A549 (cell line): ENCODE results near the gene RAMACL. TPM values are rescaled to one million over a fixed set of nuclear protein-coding genes. Genes with fewer than 3 reads are reported as not detected.

Experiments
- ATAC-seq, 2 experiments: fragments of 200-7000 bp in 1 of 2; fragments of >200 bp in 1 of 2; cut with Nextera tagmentation in 1 of 2; cut with Tn5 transposase in 1 of 2; 3 replicates each; pipeline versions ENCODE4 v1.8.0 to v1.9.1; 2018 to 2020; ENCODE audit warnings: mild to moderate bottlenecking in 1 of 2, moderate library complexity in 1 of 2
- CTCF ChIA-PET: fragments of 300-600 bp; sonication (Branson Sonifier 250); formaldehyde crosslinking; extraction: SDS; loops from one replicate; lab custom pipeline; 2021; ENCODE audit warnings: antibody characterized with exemption, inconsistent platforms; lab: Yijun Ruan, JAX
- POLR2A ChIA-PET: fragments of 350-600 bp; formaldehyde crosslinking; extraction: SDS; loops from one replicate; lab custom pipeline; 2021; ENCODE audit warnings: antibody characterized with exemption, inconsistent platforms; lab: Yijun Ruan, JAX
- DNase-seq, 2 experiments: peaks; one replicate each; pipeline versions ENCODE4 v3.0.0 to v3.0.0-alpha.2; 2011 to 2016; ENCODE audit warnings: low read depth in 1 of 2, low spot score in 1 of 2
- FAIRE-seq: peaks from 2 replicates; lab custom pipeline; 2011; peaks lifted over from hg19 to GRCh38; lab: Jason Lieb, UNC
- H3K27ac ChIP-seq, 2 experiments: fragments of >200 bp; sonication (Bioruptor Twin); formaldehyde crosslinking; 3 replicates each; pipeline ENCODE4 v1.5.1; 2016 to 2017
- H3K4me1 ChIP-seq: fragments of >200 bp; sonication (Bioruptor Twin); formaldehyde crosslinking; 3 replicates; pipeline ENCODE4 v1.6.1; 2016
- H3K4me2 ChIP-seq: fragments of >200 bp; sonication (Bioruptor Twin); formaldehyde crosslinking; 3 replicates; pipeline ENCODE4 v1.6.1; 2016
- H3K4me3 ChIP-seq: fragments of >200 bp; sonication (Bioruptor Twin); formaldehyde crosslinking; 3 replicates; pipeline ENCODE4 v1.5.1; 2016
- H3K9me3 ChIP-seq: fragments of >200 bp; sonication (Bioruptor Twin); formaldehyde crosslinking; 3 replicates; pipeline ENCODE4 v1.6.1; 2016
- BHLHE40 ChIP-seq: IDR thresholded peaks from 2 replicates; pipeline ENCODE4 v1.6.1; 2012; ENCODE audit warnings: low read depth, low read length, inconsistent platforms
- CBX2 ChIP-seq: fragments of 200-600 bp; sonication (generic); IDR thresholded peaks from 2 replicates; pipeline ENCODE4 v1.6.1; 2016; ENCODE audit warnings: low read depth, mild to moderate bottlenecking, borderline replicate concordance
- CBX8 ChIP-seq: fragments of 200-600 bp; sonication (generic); IDR thresholded peaks from 2 replicates; pipeline ENCODE4 v1.6.1; 2016
- CEBPB ChIP-seq, 2 experiments: fragments of >200 bp in 1 of 2; sonication (Bioruptor Twin) in 1 of 2; formaldehyde crosslinking in 1 of 2; IDR thresholded peaks; 2 replicates each; pipeline ENCODE4 v1.6.1; 2012 to 2016
- EP300 ChIP-seq, 2 experiments: fragments of >200 bp; sonication (Bioruptor Twin); formaldehyde crosslinking; IDR thresholded peaks; 2 replicates in 1 of 2; 3 replicates in 1 of 2; pipeline ENCODE4 v1.6.1; 2016 to 2017
- FOXS1 ChIP-seq: fragments of 250-450 bp; sonication (Bioruptor Pico); IDR thresholded peaks from 2 replicates; pipeline ENCODE4 v1.5.0; 2020; ENCODE audit warnings: mild to moderate bottlenecking, moderate library complexity
- HOXA7 ChIP-seq: fragments of 250-450 bp; sonication (Bioruptor Pico); IDR thresholded peaks from 2 replicates; pipeline ENCODE4 v1.5.0; 2020; ENCODE audit warnings: mild to moderate bottlenecking, moderate library complexity
- HOXB5 ChIP-seq: fragments of 250-450 bp; sonication (Bioruptor Pico); IDR thresholded peaks from 2 replicates; pipeline ENCODE4 v1.5.0; 2020; ENCODE audit warnings: mild to moderate bottlenecking, moderate library complexity
- JUNB ChIP-seq: fragments of >200 bp; sonication (Bioruptor Twin); formaldehyde crosslinking; IDR thresholded peaks from 2 replicates; pipeline ENCODE4 v1.6.1; 2016
- KDM5A ChIP-seq: fragments of 200-600 bp; sonication (generic); IDR thresholded peaks from 2 replicates; pipeline ENCODE4 v1.6.1; 2016; ENCODE audit warnings: antibody characterized with exemption, mild to moderate bottlenecking
- MAFK ChIP-seq: fragments of 450-650 bp; IDR thresholded peaks from 2 replicates; pipeline ENCODE4 v1.6.1; 2014; ENCODE audit not compliant: partially characterized antibody
- MAZ ChIP-seq: fragments of 150-350 bp; IDR thresholded peaks from 2 replicates; pipeline ENCODE4 v1.6.1; 2014; ENCODE audit warnings: antibody characterized with exemption, low read depth, low read length, borderline replicate concordance
- MYC ChIP-seq: IDR thresholded peaks from 2 replicates; pipeline ENCODE4 v1.6.1; 2012; ENCODE audit warnings: mild to moderate bottlenecking, inconsistent platforms, low read length, improper control_type of control experiment, borderline replicate concordance
- NFE2L2 ChIP-seq: fragments of 150-350 bp; conservative IDR thresholded peaks from 2 replicates; pipeline ENCODE4 v1.6.1; 2014; ENCODE audit warnings: low read length
- NPAS2 ChIP-seq: fragments of 250-450 bp; sonication (Bioruptor Pico); IDR thresholded peaks from 2 replicates; pipeline ENCODE4 v1.8.0; 2022; ENCODE audit warnings: mild to moderate bottlenecking, moderate library complexity, borderline replicate concordance
- PHF8 ChIP-seq: fragments of 200-600 bp; sonication (generic); IDR thresholded peaks from 2 replicates; pipeline ENCODE4 v1.6.1; 2016; ENCODE audit warnings: low read depth, mild to moderate bottlenecking, antibody characterized with exemption, moderate library complexity, borderline replicate concordance
- POLR2A ChIP-seq: IDR thresholded peaks from 2 replicates; pipeline ENCODE4 v1.6.1; 2012; ENCODE audit warnings: mild to moderate bottlenecking, low read length
- RCOR1 ChIP-seq: fragments of 150-350 bp; IDR thresholded peaks from 2 replicates; pipeline ENCODE4 v1.6.1; 2014; ENCODE audit warnings: antibody characterized with exemption, low read length, low read depth
- SMC3 ChIP-seq: fragments of >200 bp; sonication (Bioruptor Twin); formaldehyde crosslinking; IDR thresholded peaks from 3 replicates; pipeline ENCODE4 v1.6.1; 2018; ENCODE audit warnings: inconsistent platforms
- SREBF2 ChIP-seq: fragments of 450-650 bp; IDR thresholded peaks from 2 replicates; pipeline ENCODE4 v1.6.1; 2014; ENCODE audit warnings: mild to moderate bottlenecking, moderate library complexity
- TFCP2L1 ChIP-seq: fragments of 250-450 bp; sonication (Bioruptor Pico); IDR thresholded peaks from 2 replicates; pipeline ENCODE4 v1.5.0; 2021; ENCODE audit warnings: mild to moderate bottlenecking
- ZFP36 ChIP-seq: fragments of 450-650 bp; IDR thresholded peaks from 2 replicates; pipeline ENCODE4 v1.6.1; 2014; ENCODE audit warnings: borderline replicate concordance; ENCODE audit not compliant: partially characterized antibody
- ZNF302 ChIP-seq: fragments of 250-450 bp; sonication (Bioruptor Pico); IDR thresholded peaks from 2 replicates; pipeline ENCODE4 v1.9.0; 2021; ENCODE audit warnings: inconsistent platforms, mild to moderate bottlenecking, moderate library complexity
- WGBS: methylation state at CpG from one replicate; pipeline ENCODE4 v1.1.6; 2017; ENCODE audit errors: missing lambda C conversion rate; 5-methylcytosine and 5-hydroxymethylcytosine counted together
- polyA plus RNA-seq, 4 experiments: library from polyadenylated mRNA; depleted of rRNA in 3 of 4; stranded (reverse); fragments of >200 nt; fragmentation: RNase III in 1 of 4; extraction: RNeasy Plus Mini Kit Qiagen cat#74134 plus additional on column Dnase treatment in 1 of 4; gene quantifications; 2 replicates in 3 of 4; 3 replicates in 1 of 4; pipeline ENCODE4 v1.2.3, GENCODE V29; 2011 to 2017
- TF ChIP-seq, protein P1 (sequence below): fragments of 150-350 bp; IDR thresholded peaks from 2 replicates; pipeline ENCODE4 v1.6.1; 2014; ENCODE audit warnings: low read depth, mild to moderate bottlenecking, low read length
- TF ChIP-seq, protein P2 (sequence below): fragments of >200 bp; sonication (Bioruptor Twin); formaldehyde crosslinking; IDR thresholded peaks from 3 replicates; pipeline ENCODE4 v1.6.1; 2016
- TF ChIP-seq, protein P3 (sequence below): fragments of 250-450 bp; sonication (Bioruptor Pico); IDR thresholded peaks from 2 replicates; pipeline ENCODE4 v1.5.0; 2020; ENCODE audit warnings: low read depth, mild to moderate bottlenecking, moderate library complexity

The RAMACL gene
- polyA plus RNA-seq, 2 of the 4 experiments (the other 2 are of a cell fraction): 0.08 to 0.67 TPM

DNA sequence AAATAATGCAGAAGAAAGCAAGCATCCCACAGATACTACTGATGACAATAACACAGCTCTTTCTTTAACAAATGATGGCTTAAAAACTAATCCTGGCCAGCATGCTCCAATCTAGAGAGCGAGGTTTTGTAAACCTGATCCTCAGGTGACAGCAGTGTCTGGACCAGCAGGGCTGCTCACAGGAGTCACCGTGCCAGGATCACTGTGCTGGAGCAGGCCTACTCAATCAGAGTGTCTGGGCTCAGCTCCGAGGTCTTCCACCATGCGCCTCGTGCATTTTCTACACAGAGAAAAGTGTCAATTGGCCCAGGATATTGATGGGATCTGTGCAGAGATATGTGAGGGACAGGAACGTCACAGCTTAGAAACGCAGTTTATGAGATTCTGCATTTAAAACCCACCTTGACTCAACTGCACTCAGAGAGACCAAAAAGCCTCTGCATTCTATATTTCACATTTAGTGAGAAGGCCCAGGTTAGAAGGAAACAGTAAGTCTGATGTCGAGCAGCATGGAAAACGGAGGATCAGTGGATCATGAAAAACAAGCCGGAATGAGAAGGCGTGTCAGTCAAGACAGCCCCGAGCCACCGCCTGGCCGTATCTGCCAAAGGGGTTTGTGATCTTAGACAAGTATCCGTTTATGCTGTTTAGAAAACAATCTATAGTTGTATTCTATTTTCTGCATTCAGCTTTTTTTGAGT, 7.8 kb downstream of the RAMACL start:
- ATAC-seq: no peak
- FAIRE-seq: no peak

DNA sequence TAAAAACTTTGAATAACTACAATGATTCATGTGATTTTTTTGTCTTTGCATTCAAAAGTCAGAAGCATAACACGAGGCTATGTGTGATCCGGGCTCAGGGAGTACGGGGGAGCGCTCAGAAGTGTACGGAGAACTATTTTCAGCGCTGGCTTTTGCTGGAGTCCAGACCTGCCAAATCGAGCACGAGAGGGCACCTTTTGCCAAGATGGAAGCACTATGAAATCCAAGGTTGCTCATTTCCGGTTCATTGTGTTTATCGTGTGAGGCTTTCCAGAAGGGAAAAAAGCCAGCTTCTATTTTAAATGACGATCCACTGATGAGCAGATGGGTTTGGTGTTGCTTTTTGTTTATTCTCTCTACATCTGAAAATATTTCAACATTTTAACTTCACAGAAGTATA, 11.3 kb downstream of the RAMACL start:
- Histone ChIP-seq H3K9me3 (no peaks in the 10 kb centered on the region), H3K4me3 (no peak overlapping the region), H3K4me1 (no peaks in the 10 kb centered on the region), H3K4me2 (no peak overlapping the region), H3K27ac (no peak overlapping the region)
- FAIRE-seq (no peak), ATAC-seq (no peak), DNase-seq (no peak)
- POLR2A ChIA-PET: no interaction called here
- TF ChIP-seq KDM5A: no peak
- no peak for TF ChIP-seq CBX2
- TF ChIP-seq ZNF302 (CRISPR knock-in tag): no peak
- TF ChIP-seq RCOR1: no peak
- TF ChIP-seq NPAS2: no peak
- TF ChIP-seq, protein P1, sequence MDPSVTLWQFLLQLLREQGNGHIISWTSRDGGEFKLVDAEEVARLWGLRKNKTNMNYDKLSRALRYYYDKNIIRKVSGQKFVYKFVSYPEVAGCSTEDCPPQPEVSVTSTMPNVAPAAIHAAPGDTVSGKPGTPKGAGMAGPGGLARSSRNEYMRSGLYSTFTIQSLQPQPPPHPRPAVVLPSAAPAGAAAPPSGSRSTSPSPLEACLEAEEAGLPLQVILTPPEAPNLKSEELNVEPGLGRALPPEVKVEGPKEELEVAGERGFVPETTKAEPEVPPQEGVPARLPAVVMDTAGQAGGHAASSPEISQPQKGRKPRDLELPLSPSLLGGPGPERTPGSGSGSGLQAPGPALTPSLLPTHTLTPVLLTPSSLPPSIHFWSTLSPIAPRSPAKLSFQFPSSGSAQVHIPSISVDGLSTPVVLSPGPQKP: no peak
- no peak for TF ChIP-seq FOXS1 (CRISPR knock-in tag)
- TF ChIP-seq HOXB5: no peak
- no peak for TF ChIP-seq BHLHE40
- TF ChIP-seq SMC3: no peak
- CTCF ChIA-PET: no interaction called here
- 51% methylated on average over 11 of the region's 11 CpGs for WGBS

More for the DNA sequence above, 7.8 kb downstream of the RAMACL start:
- TF ChIP-seq MAFK (no peak), JUNB (no peak), HOXB5 (no peak), KDM5A (no peak), TFCP2L1 (no peak), ZFP36 (no peak), FOXS1 (CRISPR knock-in tag) (no peak)
- TF ChIP-seq, all 56 proteins: peak for 0
- WGBS: 64% methylated on average over 14 of the region's 15 CpGs
- no peak overlapping the region for H3K4me2 ChIP-seq
- no peak overlapping the region for H3K4me3 ChIP-seq
- H3K27ac ChIP-seq: no peak overlapping the region
- ChIA-PET POLR2A (no interaction called here), CTCF (no interaction called here)
- H3K4me1 ChIP-seq: no peaks in the 10 kb centered on the region
- DNase-seq: no peak
- no peaks in the 10 kb centered on the region for H3K9me3 ChIP-seq

DNA sequence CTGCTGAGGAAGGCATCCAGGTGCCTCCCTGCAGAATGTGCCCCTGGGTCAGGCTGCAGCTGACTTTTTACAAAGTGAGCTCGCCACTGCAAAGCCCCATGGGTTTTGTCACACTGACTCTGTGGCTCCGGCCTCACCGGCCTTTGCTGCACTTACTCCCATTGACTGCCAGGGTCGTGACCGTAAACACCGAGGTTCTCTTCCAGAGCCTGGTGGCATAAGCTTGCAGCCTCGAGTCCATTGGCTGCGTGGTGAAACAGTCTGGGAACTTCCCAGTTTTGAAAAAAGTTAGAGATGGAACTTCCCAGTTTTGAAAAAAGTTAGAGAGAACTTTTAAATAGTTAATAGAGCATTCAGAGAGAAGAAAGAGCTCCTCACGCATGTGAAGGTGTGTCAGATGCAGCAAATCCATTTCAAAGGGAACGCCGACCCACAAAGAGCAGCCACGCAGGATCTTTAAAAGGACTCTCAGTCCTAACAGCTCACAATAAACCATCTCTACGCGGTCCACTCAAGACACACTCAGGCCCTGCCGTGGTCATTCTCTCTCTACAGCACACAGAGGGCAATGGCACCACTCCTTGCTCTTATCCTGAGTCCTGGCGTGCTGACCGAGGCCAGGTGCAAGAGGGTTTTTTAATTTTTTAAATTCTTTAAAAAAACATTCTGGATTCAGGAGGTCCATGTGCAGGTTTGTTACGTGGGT, 12.8 kb downstream of the RAMACL start:
- Histone ChIP-seq H3K27ac (no peak overlapping the region), H3K4me2 (no peak overlapping the region), H3K4me1 (no peaks in the 10 kb centered on the region), H3K4me3 (no peak overlapping the region), H3K9me3 (no peaks in the 10 kb centered on the region)
- DNase-seq (no peak), FAIRE-seq (no peak), ATAC-seq (no peak)
- ChIA-PET POLR2A (no interaction called here), CTCF (interaction anchor here (0.6 to 1.7 kb wide), 2 partner anchors 10 to 199 kb away, joined by 3 to 4 read pairs; no protein-coding TSS in a partner anchor)
- WGBS: 70% methylated on average over 18 of the region's 18 CpGs
- no peak for TF ChIP-seq BHLHE40
- no peak for TF ChIP-seq HOXA7 (CRISPR knock-in tag)
- TF ChIP-seq PHF8: no peak
- TF ChIP-seq RCOR1: no peak
- TF ChIP-seq, protein P2, sequence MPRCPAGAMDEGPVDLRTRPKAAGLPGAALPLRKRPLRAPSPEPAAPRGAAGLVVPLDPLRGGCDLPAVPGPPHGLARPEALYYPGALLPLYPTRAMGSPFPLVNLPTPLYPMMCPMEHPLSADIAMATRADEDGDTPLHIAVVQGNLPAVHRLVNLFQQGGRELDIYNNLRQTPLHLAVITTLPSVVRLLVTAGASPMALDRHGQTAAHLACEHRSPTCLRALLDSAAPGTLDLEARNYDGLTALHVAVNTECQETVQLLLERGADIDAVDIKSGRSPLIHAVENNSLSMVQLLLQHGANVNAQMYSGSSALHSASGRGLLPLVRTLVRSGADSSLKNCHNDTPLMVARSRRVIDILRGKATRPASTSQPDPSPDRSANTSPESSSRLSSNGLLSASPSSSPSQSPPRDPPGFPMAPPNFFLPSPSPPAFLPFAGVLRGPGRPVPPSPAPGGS: no peak
- TF ChIP-seq EP300 (IDR thresholded peaks at IDR 0.05): no peak
- TF ChIP-seq FOXS1 (CRISPR knock-in tag): no peak
- TF ChIP-seq ZFP36: no peak
- no peak for TF ChIP-seq CBX8
- TF ChIP-seq CEBPB (IDR thresholded peaks at IDR 0.05): no peak
- TF ChIP-seq SREBF2: no peak
- TF ChIP-seq, protein P3, sequence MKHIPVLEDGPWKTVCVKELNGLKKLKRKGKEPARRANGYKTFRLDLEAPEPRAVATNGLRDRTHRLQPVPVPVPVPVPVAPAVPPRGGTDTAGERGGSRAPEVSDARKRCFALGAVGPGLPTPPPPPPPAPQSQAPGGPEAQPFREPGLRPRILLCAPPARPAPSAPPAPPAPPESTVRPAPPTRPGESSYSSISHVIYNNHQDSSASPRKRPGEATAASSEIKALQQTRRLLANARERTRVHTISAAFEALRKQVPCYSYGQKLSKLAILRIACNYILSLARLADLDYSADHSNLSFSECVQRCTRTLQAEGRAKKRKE: no peak
- TF ChIP-seq NFE2L2: no peak
- TF ChIP-seq MAFK: no peak
- no peak for TF ChIP-seq MYC
- TF ChIP-seq MAZ: no peak
- TF ChIP-seq POLR2A: no peak
